SU-DHL-6 (cell line): ENCODE data around the gene SPNS3.

Experiments
- H2AFZ ChIP-seq: fragments of 200-600 bp; sonication (generic); 2 replicates; pipeline ENCODE4 v1.6.1; 2014; ENCODE audit warnings: low read depth, mild to moderate bottlenecking, moderate library complexity, mixed read lengths, antibody characterized with exemption, low read length; ENCODE audit not compliant: severe bottlenecking
- H3F3A ChIP-seq: fragments of 200-600 bp; shearing (Covaris generic); 2 replicates; pipeline ENCODE4 v1.6.0; 2016; ENCODE audit warnings: antibody characterized with exemption, mild to moderate bottlenecking; ENCODE audit not compliant: insufficient read depth
- H3K27ac ChIP-seq: fragments of 200-600 bp; sonication (generic); 2 replicates; pipeline ENCODE4 v1.5.1; 2016; ENCODE audit warnings: low read depth, mild to moderate bottlenecking, low read length, moderate library complexity, mixed read lengths
- H3K27me3 ChIP-seq: fragments of 200-600 bp; sonication (generic), shearing (Covaris generic); 2 replicates; pipeline ENCODE4 v1.6.0; 2014; ENCODE audit warnings: mild to moderate bottlenecking, low read length
- H3K36me3 ChIP-seq: fragments of 200-600 bp; sonication (generic); 2 replicates; pipeline ENCODE4 v1.6.1; 2014; ENCODE audit warnings: mild to moderate bottlenecking, low read length, mixed read lengths
- H3K4me2 ChIP-seq: fragments of 300-600, 200-600 bp; shearing (Covaris generic), sonication (generic); 2 replicates; pipeline ENCODE4 v1.6.0; 2014; ENCODE audit warnings: low read length, low read depth, mild to moderate bottlenecking; ENCODE audit not compliant: poor library complexity, severe bottlenecking
- H3K4me3 ChIP-seq: fragments of 200-600 bp; sonication (generic); 2 replicates; pipeline ENCODE4 v1.5.1; 2014; ENCODE audit warnings: antibody characterized with exemption, low read length, mild to moderate bottlenecking, mixed read lengths; ENCODE audit not compliant: insufficient read depth, poor library complexity, severe bottlenecking
- H3K79me2 ChIP-seq: fragments of 200-600 bp; sonication (generic); 2 replicates; pipeline ENCODE4 v1.6.1; 2014; ENCODE audit warnings: mild to moderate bottlenecking, low read length, moderate library complexity; ENCODE audit not compliant: insufficient read depth
- H3K9ac ChIP-seq: fragments of 200-600 bp; sonication (generic); 2 replicates; pipeline ENCODE4 v1.7.0; 2014; ENCODE audit warnings: mild to moderate bottlenecking, low read length
- H3K9me2 ChIP-seq: fragments of 200-600 bp; sonication (generic); replicated peaks from 2 replicates; pipeline ENCODE4 v1.6.1; 2014; ENCODE audit warnings: low read length; ENCODE audit not compliant: insufficient read depth
- H3K9me3 ChIP-seq: fragments of 200-600 bp; sonication (generic); 2 replicates; pipeline ENCODE4 v1.6.1; 2014; ENCODE audit warnings: low read length, mixed read lengths; ENCODE audit not compliant: insufficient read depth
- H4K20me1 ChIP-seq: fragments of 200-600 bp; sonication (generic); 2 replicates; pipeline ENCODE4 v1.6.1; 2014; ENCODE audit warnings: low read depth, mild to moderate bottlenecking, antibody characterized with exemption, low read length, moderate library complexity, mixed read lengths
- CTCF ChIP-seq: fragments of 200-600 bp; sonication (generic); IDR thresholded peaks from one replicate; pipeline ENCODE4 v1.5.1; 2017; ENCODE audit warnings: antibody characterized with exemption, mild to moderate bottlenecking, low read length, moderate library complexity; ENCODE audit not compliant: insufficient read depth, poor library complexity, severe bottlenecking
- EZH2phosphoT487 ChIP-seq: fragments of 200-600 bp; sonication (generic), shearing (Covaris generic); conservative IDR thresholded peaks from 2 replicates; pipeline ENCODE4 v1.6.1; 2018; ENCODE audit warnings: mild to moderate bottlenecking, antibody characterized with exemption, low read length, moderate library complexity, mixed read lengths

Gene SPNS3

GRCh38 chr17:4525691-4526397, 92.1 kb downstream of the SPNS3 start:
- Histone ChIP-seq H3K4me2 (no peak overlapping the region), H3K4me3 (no peak overlapping the region), H4K20me1 (no peaks in the 10 kb centered on the region), H3K79me2 (no peaks in the 10 kb centered on the region), H3K9ac (no peak overlapping the region), H3K9me2 (no peaks in the 10 kb centered on the region), H3K9me3 (no peaks in the 10 kb centered on the region), H2AFZ (no peak overlapping the region), H3F3A (peaks cover 5% of the 10 kb centered on the region), H3K27ac (no peak overlapping the region), H3K27me3 (no peaks in the 10 kb centered on the region), H3K36me3 (no peaks in the 10 kb centered on the region)
- TF ChIP-seq CTCF (no peak), EZH2phosphoT487 (no peak)

- no peak overlapping the region for H3K4me2 ChIP-seq
- H3K9ac ChIP-seq = no peak overlapping the region
- H3K79me2 ChIP-seq = no peaks in the 10 kb centered on the region
These were observed 93.4 kb downstream of the SPNS3 start for GRCh38 chr17:4527134-4527533.

GRCh38 chr17:4527566-4528125, 93.9 kb downstream of the SPNS3 start:
- TF ChIP-seq EZH2phosphoT487 = no peak
- TF ChIP-seq CTCF = no peak
- H3F3A ChIP-seq = peaks cover 5% of the 10 kb centered on the region
- no peaks in the 10 kb centered on the region for H3K36me3 ChIP-seq
- no peak overlapping the region for H3K27ac ChIP-seq
- H3K27me3 ChIP-seq = no peaks in the 10 kb centered on the region
- no peaks in the 10 kb centered on the region for H4K20me1 ChIP-seq
- no peak overlapping the region for H2AFZ ChIP-seq
- H3K9me2 ChIP-seq = no peaks in the 10 kb centered on the region
- H3K4me3 ChIP-seq = no peak overlapping the region
- no peaks in the 10 kb centered on the region for H3K9me3 ChIP-seq
- H3K4me2 ChIP-seq = no peak overlapping the region
- no peaks in the 10 kb centered on the region for H3K79me2 ChIP-seq
- H3K9ac ChIP-seq = no peak overlapping the region

More at GRCh38 chr17:4527134-4527533, 93.4 kb downstream of the SPNS3 start:
- Histone ChIP-seq H3K36me3 (no peaks in the 10 kb centered on the region), H3K27ac (no peak overlapping the region), H3K9me2 (no peaks in the 10 kb centered on the region), H3K4me3 (no peak overlapping the region), H3K9me3 (no peaks in the 10 kb centered on the region), H4K20me1 (no peaks in the 10 kb centered on the region), H3F3A (peaks cover 5% of the 10 kb centered on the region), H2AFZ (no peak overlapping the region), H3K27me3 (no peaks in the 10 kb centered on the region)
- TF ChIP-seq CTCF = no peak
- no peak for TF ChIP-seq EZH2phosphoT487
